ENCODE measurements around the gene ATG7.
"Not testable (repeated sequence)": the region's sequence is repeated elsewhere in the genome, so short reads cannot be mapped to it uniquely, and the experiment has no call there.

The ATG7 gene

DNA sequence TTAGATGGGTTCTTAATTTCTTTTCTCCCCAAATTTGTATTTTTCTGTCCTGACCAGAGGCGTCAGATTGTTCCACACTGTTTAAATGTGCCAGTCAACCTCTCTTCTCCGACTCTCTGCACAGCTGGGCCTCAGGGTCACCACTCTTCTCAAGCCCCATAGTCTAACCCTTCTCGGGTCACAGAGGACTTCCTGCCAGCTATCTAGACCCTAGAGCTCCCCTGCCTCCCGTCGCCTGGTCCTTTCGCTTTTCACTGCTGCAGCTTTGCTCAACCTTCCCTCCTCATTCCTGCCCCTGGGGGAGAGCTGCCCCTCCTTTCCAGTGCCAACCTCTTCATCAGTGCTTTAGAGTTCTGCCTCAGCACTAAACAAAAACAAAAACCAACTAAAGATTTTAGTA, 151.7 kb downstream of the ATG7 start:
- no peak for DNase-seq (ENCODE audit: low read depth in 3 of 3)

GRCh38 chr3:11424277-11424676, 152.1 kb downstream of the ATG7 start:
- DNase-seq (ENCODE audit: low read depth in 3 of 3) = no peak

DNA sequence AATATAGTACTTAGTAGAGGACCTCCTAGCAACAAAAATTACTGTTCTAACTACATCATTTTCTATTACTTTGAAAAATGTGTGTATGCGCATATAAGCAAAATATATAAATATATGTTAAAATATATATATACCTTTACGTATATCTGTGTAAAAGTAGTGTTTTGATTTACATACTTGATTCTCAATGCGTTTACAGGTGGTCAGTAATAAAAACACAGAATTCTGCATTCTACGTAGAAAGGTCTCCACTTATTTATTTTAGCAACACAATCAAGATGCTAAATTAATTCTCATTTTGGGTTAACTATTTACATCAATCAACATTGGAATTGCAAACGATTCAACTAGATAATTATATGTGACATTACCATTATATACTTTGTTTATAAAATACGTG, 158.0 kb downstream of the ATG7 start:
- no peak for DNase-seq (ENCODE audit: low read depth in 3 of 3)

DNA sequence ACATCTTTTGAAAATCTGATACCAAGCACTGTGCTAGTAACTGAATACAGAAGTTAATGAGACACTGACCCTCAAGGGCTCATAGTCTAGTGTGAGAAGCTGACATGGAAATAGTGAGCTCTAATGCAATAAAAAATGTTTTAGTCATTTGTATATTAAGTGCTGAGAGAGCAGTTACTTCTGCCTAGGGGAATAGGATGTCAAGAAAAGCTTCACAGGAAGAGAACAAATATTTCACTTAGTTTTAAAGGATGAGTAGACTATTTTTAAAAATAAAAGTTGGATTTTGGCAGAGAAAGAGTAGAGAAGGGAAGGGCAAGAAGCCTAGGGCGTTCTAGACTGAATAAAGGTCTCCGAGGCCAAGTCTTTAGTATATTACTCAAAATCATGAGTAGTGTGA, 158.4 kb downstream of the ATG7 start:
- no peak for DNase-seq (ENCODE audit: low read depth in 3 of 3)

GRCh38 chr3:11431319-11431718, 159.1 kb downstream of the ATG7 start:
- DNase-seq (ENCODE audit: low read depth in 3 of 3) = no peak

GRCh38 chr3:11434017-11434526, 161.9 kb downstream of the ATG7 start:
- no peak for DNase-seq (ENCODE audit: low read depth in 3 of 3)

DNA sequence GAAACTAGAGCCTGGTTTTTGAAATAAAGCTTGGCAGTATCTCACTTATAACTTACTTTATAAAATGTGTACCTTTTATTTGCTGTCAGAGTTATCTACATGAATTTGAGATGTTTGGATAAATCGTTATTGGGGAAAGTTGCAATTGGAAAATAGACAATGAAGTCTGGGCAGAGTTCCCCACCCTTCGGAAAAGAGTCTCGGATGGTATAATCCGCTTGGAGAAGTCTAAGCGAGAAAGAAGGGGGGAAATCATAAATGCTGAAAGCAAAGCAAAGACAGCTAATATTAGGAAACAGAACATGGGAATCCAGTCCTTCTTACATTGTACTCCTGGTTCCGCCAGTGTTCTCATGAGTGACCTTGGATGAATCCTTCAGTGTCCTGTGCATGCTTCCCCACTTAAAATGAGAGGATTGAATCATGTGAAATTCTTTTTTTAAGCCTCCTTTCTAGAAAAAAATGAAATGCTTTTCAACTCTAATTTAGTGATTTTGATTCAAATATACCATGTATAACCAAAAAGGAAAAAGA, 162.4 kb downstream of the ATG7 start:
- DNase-seq (ENCODE audit: low read depth in 3 of 3) = no peak

DNA sequence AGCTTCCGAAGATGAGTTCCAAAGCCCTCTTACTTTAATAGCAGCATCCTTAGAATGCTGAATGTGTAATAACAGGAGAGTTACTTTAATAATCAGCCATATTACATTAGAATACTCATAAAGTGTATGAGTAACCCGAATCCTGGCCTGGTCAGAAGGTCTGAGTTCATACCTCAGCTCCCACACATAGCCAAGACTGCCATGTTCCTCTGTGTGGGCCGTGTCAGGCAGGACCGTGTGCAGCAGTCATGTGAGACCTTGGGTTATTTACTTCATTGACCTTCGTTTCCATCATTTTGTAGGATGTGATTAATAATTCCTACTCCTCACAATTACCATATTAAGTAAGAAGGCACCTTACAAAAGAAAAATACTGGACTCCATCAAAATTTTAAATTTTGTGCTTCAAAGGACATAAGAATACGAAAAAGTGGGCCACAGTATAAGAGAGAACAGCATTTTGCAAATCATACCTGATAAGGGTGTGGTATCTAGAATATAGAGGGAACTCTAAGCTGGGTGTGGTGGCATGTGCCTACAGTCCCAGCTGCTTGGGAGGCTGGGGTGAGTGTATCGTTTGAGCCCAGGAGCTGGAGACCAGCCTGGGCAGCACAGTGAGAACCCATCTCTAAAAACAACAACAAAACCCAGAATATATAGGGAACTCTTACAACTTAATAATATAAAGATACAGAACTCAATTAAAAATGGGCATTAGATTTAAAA, 163.4 kb downstream of the ATG7 start:
- no peak for DNase-seq (ENCODE audit: low read depth in 3 of 3)

DNA sequence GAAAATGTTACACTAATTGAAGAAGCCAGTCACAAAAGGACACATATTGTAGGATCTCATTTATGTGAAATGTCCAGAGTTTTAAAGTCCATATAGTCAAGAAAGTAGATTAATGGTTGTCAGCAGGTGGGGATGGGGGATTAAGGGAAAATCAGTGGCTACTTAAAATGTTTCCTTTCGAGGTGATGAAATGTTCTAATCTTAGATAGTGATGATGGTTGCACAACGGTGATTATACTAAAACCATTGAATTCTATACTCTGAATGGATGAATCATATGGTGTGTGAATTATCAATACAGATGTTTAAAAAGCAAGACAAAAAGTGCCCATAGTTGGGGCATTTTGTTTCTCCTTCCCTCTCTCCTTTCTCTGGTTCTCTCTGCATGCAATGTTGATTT, 164.6 kb downstream of the ATG7 start:
- no peak for DNase-seq (ENCODE audit: low read depth in 3 of 3)

- DNase-seq (ENCODE audit: low read depth in 3 of 3) = no peak
These were observed 165.3 kb downstream of the ATG7 start for GRCh38 chr3:11437506-11437905.

DNA sequence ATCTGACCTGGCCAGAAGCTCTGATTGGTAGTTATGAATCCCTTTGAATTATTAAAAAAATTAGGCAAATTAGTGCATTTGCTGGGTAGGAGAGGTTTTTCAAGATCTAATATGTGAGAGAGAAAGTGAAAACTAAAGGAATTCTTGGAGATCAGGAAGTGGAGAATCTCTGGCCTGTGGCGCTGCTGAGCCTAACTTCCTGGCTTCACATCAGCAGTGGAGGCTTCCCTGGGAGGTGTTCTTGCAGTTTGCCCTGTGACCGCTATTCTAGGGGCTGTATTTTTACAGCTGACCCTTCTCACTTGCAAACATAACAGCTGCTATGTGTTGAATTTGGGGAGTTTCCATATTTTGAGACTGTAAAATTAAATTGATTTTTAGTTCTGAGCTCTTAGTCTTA, 166.4 kb downstream of the ATG7 start:
- no peak for DNase-seq (ENCODE audit: low read depth in 3 of 3)

DNA sequence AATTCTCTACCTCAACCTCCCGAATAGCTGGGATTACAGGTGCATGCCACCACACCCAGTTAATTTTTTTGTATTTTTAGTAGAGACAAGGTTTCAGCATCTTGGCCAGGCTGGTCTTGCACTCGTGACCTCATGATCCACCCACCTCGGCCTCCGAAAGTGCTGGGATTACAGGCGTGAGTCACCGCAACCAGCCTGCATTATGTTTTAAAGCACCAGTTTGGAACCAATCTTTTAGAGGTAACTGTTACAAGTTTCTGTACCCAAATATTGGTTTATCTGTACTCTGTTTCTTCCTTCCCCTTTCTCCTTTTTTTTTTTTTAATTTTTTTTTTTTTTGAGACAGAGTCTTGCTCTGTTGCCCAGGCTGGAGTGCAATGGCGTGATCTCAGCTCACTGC, 169.1 kb downstream of the ATG7 start:
- not testable (repeated sequence) for DNase-seq (ENCODE audit: low read depth in 3 of 3)

- DNase-seq (ENCODE audit: low read depth in 3 of 3) = no peak
These were observed 172.2 kb downstream of the ATG7 start for GRCh38 chr3:11444404-11444803.

GRCh38 chr3:11445193-11445592, 173.0 kb downstream of the ATG7 start:
- DNase-seq (ENCODE audit: low read depth in 3 of 3) = not testable (repeated sequence)

DNA sequence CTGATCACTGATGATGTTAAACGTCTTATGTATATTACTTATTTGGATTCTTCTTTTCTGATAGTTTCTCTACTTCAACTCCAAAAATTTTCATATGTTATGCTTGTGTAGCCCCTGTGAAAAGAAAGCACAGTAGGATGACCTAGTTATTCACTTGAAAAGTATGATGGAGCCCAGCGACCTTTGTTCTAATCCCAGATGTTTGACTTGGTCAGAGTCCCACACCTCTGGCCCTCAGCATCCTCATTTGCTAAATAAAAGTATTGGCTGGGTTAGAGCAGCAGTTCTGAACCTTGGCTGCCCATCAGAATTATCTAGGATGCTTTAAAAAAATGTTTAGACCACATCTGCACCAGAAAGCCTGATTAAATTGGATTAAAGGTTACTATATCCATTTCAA, 173.7 kb downstream of the ATG7 start:
- no peak for DNase-seq (ENCODE audit: low read depth in 3 of 3)

DNA sequence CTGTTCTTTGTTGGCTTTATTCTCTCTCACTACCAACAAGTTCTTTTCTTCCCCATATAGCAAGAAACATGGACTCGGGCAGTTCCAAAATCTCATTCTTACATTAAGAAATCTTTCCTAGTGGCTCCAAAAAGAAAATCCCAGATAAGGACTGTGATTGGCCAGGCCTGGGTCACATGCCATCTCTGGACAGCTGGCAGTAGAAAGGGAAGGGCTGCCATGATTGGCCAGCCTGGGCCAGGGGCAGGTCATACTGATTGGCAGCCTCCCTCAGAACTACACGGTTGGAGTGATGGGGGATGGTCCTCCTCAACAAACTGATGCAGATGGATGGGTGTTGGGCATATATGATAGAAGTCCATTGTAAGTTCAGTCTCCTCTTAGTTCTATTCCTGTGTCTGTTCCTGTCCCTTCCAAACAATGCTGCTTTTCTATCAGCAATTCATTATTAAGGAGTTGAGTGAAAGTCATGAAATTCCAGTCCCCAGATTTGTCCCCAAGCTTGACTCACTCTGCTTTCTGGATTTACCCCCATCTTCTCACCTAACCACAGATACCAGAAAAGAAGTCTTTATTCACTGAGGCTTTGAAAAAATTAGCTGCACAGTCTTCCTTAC, 175.5 kb downstream of the ATG7 start:
- no peak for DNase-seq (ENCODE audit: low read depth in 3 of 3)

- no peak for DNase-seq (ENCODE audit: low read depth in 3 of 3)
These were observed 177.8 kb downstream of the ATG7 start for GRCh38 chr3:11450015-11450414.

GRCh38 chr3:11452312-11452711, 180.1 kb downstream of the ATG7 start:
- no peak for DNase-seq (ENCODE audit: low read depth in 3 of 3)

DNA sequence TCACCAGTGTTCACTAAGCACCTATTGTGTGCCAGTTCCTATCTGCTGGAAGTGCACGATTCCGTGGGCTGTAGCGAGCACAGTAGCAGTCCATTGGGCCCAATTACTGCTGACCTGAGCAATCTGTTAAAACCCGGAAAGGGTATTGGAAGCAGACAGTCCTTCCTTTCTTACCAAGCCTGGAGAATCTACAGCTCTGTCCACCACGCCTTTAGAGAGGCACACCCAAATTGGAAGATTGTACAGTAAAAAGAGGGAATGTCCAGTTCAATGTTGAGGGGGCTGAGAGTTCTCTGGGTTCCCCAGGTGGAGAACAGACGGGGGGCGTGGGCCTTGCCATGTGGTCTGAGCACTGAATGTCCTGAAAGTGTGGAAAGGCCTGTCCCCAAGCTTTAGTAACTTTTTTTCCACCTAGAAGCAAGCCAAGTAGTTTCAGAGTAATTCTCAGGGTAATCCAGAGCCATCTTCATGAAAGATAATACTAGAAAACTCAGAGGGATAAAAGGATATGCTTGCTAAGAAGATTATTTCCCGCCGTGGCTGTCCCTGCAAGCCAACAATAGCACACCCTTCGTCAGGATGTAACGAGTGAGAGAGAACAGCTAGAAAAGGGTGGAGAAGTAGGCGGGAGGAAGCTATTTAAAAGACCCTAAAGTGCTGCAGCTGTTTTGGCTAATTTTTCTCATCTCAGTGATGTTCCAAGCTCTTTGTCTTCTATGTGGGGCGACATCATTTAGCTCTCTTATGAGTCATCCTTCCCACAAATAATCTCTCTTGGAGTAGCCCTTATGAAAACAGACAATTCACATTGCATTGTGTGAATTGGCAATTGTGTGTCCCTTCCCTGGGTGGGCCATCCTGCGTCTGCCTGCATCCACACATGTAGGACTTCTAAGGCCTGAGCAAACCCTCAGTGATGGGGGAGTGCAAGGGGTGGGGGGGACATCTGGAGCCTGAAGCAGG, 181.0 kb downstream of the ATG7 start:
- no peak for DNase-seq (ENCODE audit: low read depth in 3 of 3)

DNA sequence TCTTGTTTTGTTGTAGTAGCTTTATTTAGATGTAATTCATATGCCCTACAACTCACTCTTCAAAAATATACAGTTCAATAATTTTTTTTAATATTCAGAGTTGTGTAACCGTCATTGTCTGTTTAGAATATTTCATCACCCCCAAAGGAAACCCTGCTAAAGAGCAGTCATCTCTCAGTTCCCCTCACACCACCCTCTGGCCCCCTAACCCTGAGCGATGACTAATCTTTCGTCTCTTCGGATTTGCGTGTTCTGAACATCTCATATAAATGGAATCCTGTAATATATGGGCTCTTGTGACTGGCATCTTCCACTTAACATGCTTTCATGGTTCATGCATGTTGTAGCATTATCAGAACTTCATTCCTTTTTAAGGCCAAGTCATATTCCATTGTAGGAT, 183.8 kb downstream of the ATG7 start:
- no peak for DNase-seq (ENCODE audit: low read depth in 3 of 3)

DNA sequence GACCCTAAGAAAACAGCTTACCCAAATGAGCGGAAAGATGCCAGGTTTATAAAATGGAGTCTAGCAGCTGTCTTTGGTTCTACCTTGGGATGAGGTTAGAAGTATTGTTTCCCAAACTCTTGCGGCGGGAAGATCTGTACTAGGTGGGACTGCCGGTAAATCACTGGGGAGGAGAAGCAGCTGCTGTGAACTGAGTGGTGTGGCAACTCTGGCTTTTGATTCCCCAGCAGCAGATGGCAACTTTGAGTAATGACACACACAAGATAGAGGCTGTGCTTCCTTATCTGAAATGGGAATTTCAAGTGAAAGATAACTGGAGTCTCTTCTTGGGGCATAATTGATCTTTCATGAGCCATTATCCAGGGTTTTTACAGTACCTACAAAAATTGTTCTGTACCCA, 184.9 kb downstream of the ATG7 start:
- no peak for DNase-seq (ENCODE audit: low read depth in 3 of 3)

- no peak for DNase-seq (ENCODE audit: low read depth in 3 of 3)
These were observed 187.1 kb downstream of the ATG7 start for GRCh38 chr3:11459186-11459824.
